ENCODE data around the gene NOSIP.
"Not testable (repeated sequence)": the region's sequence is repeated elsewhere in the genome, so short reads cannot be mapped to it uniquely, and the experiment has no call there.

Gene NOSIP, protein sequence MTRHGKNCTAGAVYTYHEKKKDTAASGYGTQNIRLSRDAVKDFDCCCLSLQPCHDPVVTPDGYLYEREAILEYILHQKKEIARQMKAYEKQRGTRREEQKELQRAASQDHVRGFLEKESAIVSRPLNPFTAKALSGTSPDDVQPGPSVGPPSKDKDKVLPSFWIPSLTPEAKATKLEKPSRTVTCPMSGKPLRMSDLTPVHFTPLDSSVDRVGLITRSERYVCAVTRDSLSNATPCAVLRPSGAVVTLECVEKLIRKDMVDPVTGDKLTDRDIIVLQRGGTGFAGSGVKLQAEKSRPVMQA
- 102 to 150 reads per million in 2 donors for total RNA-seq

DNA sequence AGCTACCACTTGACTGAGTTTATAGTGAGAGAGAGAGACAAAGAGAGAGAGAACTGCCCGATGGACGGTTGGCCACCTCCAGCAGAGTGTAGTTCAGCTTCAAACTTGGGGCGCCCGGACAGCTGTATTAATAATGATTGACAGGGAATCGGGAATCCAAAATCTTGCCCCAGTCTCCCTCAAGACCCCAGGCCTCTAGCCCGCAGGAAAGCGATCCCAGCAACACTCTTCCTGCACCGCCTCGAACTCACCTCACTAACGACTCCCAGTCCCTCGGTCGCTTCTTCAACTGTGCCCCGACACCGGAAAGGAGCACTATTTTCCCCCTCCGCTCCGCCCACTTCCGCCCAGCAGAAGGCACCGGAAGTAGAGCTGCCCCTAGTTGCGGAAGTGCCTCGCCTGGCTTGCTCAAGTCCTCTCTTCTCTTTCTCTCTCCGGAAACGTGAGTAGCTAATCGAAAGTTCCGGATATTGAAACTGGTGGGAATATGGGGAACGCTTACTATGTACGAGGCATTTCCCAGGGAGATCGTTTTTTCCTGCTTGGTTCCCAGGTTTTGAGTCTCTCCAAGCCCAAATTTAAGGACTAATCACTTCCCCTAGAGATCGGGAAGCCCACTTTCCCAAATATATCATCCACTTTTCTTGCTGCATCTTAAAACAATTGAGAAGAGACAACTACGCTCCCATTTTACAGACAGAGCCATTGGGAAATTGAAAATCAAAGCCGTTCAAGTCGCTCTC lies at the start of gene NOSIP:
Gene NOSIP (minus strand): TSS at position 293 of the 743 bp plus-strand sequence. CDS start 19,865 bp downstream, outside the sequence.
- DNase-seq: peak; percentile 92

DNA sequence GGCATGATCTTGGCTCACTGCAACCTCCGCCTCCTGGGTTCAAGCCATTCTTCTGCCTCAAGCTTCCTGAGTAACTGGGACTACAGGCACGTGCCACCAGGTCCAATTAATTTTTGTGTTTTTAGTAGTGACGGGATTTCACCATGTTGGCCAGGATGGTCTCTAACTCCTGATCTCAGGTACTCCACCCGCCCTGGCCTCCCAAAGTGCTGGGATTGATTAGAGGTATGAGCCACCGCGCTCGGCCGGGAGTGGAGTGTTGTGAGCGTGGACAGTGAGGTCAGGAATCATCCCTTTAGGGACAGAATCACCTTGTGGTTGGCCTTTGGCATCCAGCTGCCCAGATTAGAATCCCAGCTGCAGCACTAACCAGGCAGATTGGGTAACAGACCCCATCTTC lies 49.3 kb upstream of the NOSIP start:
- no peak for DNase-seq

DNA sequence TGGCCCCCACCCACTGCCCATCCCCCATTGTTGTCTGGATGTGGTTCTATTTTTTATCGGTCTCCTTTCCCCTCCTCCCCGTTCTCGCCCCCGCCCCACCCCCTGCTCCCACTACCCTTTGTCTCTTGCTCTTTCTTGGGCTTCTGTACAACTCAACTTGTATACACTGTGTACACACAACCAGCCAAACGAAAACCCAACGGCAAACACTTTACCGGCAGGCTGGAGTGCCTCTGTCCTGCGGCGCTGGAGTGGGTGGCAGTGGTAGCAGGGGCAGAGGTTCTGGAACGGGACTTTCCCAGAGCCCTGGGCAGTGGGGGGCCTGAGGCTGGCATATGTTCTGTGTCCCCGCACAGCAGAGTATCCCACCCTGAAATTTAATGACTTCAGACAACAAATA lies 45.9 kb upstream of the NOSIP start:
- no peak for DNase-seq

DNA sequence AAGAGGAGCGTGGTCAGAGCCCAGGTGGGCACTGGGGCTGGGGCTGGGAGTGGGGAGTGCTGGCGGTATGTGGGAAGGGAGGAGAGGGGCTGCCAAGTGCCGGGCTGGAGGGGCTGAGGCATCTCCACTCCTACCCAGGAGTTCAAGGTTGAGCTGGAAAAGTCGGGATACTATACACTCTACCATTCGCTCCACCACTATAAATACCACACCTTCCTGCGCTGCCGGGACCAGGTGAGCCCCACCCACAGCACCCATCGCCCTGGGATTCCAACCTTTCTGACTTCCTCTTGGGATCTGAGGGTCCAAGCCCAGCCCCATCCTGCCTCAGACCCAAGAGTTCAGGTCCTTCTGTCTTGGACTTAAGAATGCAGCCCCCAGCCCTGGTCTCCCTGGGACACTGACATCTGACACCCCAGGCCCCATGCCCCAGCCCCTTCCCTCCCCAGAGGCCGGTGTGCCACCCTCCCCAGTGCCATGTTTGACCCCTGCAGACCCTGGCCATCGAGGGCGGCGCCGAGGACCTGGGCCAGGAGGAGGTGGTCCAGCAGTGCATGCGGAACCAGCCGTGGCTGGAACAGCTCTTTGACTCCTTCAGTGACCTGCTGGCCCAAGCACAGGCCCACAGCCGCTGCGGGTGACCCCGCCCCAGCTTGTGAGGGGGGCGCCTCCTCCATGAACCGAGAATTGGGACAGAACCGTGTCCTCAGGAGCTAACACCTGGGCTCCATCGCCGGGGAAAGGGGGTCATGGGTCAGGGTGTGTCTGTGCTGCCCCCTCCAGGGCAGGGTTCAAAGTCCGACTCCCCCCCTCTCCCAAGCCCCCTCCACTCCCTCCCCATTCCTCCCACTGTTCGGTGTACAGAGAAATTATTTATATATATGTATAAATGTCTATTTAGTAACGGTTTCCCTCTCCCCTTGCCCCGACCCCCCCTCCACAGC lies 44.9 kb upstream of the NOSIP start:
- no peak for DNase-seq

DNA sequence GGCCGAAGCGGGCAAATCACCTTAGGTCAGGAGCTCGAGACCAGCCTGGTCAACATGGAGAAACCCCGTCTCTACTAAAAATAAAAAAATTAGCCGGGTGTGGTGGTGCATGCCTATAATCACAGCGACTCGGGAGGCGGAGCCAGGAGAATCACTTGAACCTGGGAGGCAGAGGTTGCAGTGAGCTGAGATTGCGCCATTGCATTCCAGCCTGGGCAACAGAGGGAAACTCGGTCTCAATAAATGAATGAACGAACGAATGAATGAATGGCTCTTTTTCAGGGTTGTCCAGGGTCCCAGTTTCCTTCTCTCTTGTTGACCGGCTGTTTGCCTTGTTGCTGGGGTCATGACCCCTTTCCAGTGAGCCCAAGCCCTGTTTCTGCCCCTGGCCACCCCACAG lies 37.5 kb upstream of the NOSIP start:
- not testable (repeated sequence) for DNase-seq

DNA sequence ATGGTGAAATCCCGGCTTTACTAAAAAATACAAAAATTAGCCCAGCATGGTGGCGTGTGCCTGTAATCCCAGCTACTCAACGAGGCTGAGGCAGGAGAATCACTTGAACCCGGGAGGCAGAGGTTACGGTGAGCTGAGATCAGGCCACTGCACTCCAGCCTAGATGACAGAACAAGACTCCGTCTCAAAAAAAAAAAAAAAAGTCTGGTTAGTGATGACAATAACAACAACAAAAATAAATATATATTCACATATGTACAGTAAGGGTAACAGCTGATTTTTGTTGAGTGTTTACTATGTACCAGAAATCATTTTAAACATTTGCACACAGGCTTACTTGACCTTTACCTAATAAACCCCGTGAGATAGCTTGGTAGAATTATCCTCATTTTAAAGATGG lies 36.6 kb upstream of the NOSIP start:
- no peak for DNase-seq

DNA sequence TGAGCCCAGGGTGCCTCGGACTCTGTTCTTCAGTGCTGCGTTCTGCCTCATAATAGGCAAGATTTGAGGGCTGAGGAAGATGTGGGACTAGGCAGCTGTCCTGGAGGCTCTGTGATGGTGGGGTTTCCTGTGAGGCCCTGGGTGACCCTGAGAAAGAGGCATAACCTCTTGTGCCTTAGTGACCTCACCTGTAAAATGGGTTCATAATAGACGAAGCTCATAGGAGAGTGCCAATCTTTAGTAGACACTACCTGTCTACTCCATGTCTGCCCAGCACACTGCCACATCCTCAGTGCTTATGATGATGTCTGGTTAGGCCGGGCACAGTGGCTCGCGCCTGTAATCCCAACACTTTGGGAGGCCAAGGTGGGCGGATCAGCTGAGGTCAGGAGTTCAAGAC lies 36.2 kb upstream of the NOSIP start:
- no peak for DNase-seq

DNA sequence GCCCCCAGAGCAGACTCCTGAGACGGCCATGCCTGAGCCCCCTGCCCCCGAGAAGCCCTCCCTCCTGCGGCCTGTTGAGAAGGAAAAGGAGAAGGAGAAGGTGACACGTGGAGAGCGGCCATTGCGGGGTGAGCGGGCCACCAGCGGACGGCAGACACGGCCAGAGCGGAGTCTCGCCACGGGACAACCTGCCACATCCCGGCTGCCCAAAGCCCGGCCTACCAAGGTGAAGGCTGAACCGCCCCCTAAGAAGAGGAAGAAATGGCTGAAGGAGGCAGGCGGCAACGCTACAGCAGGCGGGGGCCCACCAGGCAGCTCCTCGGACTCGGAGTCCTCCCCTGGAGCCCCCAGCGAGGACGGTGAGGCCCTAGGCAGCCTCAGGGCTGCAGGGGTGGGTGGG lies 35.5 kb upstream of the NOSIP start:
- DNase-seq: no peak

DNA sequence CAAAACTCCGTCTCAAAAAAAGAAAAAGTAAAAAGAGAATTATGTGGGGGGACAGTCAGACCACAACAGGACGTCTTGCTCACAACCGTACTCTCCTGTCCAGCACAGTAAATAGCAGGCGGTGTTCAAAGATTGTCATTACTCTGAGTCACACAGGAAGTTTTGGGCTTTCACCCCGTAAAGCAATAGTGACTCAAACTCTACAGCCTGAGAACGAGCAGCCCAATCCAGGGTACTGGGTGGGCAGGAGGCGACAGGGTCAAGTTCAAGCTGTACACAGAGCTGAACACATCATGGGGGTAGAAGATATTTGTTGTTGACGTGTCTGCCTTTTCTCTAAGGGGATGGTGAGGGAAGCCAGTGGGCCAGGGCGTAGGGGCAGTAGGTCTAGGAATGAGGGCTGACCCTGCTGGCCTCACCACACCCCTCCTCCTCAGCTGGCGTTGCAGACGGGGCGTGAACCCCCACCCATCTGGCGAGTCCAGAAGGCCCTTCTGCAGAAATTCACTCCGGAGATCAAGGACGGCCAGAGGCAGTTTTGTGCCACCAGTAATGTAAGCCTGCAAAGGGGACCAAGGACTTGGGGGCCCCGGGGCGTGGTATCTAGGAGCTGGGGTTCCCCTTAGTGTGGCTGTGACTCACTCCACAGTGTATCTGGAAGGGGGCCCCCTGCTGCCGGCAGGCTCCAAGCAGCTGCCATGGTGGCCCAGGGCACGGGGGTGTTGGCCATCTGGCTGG lies 33.9 kb upstream of the NOSIP start:
- no peak for DNase-seq

DNA sequence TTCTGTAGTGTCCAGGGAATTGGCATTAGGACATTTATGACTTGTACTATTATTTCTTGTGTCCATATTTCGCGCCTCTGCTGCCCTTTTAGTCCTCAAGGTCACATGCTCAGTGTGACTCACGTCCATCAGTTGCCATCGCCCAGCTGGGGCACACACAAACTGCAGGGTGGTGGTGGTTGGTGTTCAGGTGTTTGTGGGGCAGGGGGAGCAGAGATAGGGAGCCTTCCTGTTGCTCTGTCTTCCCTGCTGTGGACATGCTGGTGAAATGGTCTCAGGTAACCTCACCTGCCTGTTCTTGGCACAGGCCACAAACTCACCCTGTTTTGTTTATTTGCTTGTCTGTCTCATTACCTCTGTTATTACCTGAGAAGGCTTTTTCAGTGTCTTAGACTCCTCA lies 33.0 kb upstream of the NOSIP start:
- no peak for DNase-seq

DNA sequence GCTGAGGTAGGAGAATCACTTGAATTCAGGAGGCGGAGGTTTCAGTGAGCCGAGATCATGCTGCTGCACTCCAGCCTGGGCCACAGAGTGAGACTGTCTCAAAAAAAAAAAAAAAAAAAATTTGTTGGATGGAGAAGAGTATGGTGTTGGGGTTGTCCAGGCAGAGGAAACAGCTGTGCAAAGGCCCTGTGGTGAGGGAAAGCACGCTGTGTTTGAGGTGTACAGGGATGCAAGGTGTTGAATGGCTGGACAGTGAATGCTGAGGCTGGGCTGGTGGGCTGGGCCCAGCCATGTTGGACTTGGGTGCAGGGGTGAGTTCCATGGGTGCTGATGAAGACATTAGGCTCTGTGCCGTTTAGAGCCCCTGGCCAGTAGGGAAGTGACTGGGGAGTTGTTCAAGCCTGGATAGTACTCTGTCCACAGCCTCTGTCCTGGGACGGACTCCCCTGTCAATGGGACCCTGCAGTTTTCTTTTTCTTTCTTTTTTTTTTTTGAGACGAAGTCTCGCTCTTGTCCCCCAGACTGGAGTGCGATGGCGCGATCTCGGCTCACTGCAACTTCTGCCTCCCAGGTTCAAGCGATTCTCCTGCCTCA lies 29.2 kb upstream of the NOSIP start:
- no peak for DNase-seq

DNA sequence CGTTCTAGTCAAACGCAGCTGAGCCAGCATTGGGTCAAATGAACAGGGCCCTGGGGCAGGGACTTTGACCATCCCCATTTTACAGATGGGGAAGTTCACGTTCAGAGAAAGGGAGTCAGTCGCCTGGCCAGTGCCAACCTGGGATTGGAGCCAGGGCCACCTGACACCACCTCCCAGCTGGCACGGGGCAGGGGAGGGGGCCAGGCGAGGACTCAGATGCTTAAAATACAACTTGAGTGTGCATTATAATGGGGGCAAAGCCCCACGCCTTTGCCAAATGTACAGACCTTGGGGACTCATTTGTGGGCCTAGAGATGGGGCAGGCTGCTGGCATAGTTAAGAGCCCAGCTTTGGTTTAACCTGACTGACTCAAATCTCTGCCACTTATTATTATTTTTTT lies 25.2 kb upstream of the NOSIP start:
- no peak for DNase-seq

DNA sequence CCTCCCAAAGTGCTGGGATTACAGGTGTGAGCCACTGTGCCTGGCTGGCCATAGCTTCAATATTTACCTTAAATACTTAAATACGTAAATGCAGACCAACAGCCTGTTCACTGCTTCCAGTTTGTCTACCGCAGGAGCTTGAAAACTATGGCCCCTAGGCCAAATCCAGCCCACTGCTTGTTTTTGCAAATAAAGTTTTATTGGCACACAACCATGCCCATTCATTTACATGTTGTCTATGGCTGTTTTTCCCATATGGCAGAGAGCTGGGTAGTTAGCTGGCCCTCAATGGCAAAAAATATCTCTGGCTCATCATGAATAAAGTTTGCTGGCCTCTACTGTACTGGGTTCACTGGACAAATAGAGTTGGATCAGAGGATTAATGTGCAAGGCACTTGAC lies 22.4 kb upstream of the NOSIP start:
- no peak for DNase-seq

DNA sequence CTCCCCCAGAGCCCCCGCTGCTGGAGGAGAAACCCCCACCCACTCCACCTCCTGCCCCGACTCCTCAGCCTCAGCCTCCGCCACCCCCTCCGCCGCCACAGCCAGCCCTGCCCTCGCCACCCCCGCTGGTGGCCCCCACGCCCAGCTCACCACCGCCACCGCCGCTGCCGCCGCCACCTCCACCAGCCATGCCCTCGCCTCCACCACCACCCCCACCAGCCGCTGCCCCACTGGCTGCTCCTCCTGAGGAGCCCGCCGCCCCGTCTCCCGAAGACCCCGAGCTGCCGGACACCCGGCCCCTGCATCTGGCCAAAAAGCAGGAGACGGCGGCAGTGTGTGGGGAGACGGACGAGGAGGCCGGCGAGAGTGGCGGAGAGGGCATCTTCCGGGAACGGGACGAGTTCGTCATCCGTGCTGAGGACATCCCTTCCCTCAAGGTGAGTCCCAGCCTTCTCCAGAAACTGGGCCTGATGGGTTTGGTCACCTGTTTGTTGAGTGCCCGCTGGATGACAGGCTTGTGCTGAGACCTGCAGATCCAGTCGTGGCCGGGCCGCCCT lies 21.2 kb upstream of the NOSIP start:
- no peak for DNase-seq

DNA sequence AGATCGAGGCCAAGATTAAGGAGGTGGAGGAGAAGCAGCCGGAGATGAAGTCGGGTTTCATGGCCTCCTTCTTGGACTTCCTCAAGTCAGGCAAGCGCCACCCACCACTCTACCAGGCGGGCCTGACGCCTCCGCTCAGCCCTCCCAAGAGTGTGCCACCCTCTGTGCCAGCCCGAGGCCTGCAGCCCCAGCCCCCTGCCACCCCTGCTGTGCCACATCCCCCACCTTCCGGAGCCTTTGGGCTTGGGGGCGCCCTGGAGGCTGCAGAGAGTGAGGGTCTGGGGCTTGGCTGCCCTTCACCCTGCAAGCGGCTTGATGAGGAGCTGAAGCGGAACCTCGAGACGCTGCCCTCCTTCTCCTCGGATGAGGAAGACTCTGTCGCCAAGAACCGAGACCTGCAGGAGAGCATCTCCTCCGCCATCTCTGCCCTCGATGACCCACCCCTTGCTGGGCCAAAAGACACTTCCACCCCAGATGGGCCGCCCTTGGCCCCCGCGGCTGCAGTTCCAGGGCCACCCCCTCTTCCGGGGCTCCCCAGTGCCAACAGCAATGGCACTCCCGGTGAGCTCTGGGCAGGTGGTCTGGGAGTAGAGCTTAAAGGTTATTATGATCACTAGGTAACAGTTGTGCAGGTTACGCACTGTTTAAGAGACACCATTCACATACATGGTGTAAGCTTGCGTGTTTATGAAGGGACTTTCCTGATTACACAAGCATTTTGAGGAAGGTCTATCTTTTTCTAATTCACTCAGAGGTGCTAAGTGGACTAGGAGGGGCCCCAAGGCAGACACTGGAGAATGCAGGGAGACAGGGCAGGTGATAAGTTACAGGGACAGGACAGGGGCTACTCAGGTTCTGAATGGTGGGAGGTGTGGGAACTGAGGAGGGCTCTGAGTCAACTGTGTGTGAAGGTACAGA lies 19.3 kb upstream of the NOSIP start:
- DNase-seq: no peak

DNA sequence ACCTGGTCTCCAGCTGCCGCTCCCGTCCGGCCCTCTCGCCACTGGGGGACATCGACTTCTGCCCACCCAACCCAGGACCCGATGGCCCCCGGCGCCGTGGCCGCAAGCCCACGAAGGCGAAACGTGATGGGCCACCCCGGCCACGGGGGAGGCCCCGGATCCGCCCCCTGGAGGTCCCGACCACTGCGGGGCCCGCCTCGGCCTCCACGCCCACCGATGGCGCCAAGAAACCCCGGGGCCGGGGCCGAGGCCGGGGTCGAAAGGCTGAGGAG lies 17.3 kb upstream of the NOSIP start:
- no peak for DNase-seq

DNA sequence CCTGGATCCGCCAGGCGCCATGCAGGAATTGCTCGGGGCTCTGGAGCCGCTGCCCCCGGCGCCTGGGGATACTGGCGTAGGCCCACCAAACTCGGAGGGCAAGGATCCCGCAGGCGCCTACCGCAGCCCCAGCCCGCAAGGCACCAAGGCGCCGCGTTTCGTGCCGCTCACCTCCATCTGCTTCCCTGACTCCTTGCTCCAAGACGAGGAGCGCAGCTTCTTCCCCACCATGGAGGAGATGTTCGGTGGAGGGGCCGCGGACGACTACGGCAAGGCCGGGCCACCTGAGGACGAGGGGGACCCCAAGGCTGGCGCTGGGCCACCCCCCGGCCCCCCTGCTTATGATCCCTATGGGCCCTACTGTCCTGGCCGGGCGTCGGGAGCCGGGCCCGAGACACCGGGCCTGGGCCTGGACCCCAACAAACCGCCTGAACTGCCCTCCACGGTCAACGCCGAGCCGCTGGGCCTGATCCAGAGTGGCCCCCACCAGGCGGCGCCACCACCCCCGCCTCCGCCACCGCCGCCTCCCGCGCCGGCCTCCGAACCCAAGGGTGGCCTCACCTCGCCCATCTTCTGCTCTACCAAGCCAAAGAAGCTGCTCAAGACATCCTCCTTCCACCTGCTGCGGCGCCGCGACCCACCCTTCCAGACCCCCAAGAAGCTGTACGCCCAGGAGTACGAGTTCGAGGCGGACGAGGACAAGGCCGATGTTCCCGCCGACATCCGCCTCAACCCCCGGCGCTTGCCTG lies 16.8 kb upstream of the NOSIP start:
- no peak for DNase-seq

DNA sequence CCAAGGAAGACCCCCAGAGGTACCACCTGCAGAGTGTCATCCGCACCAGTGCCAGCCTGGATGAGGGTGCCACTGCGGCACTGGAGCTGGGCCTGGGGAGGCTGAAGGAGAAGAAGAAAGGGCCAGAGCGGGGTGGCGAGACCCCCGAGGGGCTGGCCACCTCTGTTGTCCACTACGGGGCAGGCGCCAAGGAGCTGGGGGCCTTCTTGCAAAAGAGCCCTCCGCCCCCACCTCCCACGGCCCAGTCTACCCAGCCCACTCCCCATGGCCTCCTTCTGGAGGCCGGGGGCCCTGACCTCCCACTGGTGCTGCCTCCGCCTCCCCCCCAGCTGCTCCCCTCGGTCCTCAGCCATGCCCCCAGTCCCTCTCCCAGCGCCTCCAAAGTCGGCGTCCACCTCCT lies 16.1 kb upstream of the NOSIP start:
- no peak for DNase-seq

DNA sequence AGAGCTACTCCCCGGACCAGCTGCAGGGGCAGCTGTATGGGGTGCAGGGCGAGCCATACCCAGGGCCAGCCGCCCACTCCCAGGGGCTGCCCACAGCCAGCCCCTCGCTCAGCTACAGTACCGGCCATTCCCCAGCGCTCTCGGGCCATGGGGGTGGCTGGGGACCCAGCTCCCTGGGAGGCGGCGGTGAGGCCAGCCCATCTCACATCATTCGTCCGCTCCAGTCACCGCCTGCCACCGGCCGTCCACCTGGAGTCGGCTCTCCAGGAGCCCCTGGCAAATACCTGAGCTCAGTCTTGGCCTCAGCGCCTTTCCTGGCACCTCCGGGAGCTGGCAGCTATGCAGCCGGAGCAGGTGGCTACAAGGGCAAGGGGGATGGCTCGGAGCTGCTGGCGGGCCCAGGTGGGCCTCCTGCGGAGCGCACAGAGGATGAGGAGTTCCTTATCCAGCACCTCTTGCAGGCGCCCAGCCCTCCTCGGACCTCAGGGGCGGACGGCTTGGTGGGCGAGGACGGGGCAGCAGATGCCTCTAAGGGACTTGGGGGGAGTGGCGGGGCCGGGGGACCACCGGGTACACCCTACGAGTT lies 15.6 kb upstream of the NOSIP start:
- no peak for DNase-seq

Measured in T-helper 9 cell (primary cell).